GM08714 (cell line): ENCODE data around the gene CCDC82.

Experiments used
- H3K4me3 ChIP-seq: fragments of 200-500 bp; sonication (Bioruptor generic); 2 replicates; pipeline ENCODE4 v1.5.1; 2014; ENCODE audit warnings: mild to moderate bottlenecking, low read length, inconsistent platforms
- ZNF274 ChIP-seq: IDR thresholded peaks from 2 replicates; pipeline ENCODE4 v1.6.1; 2012; ENCODE audit warnings: mild to moderate bottlenecking, low read depth, low read length

CCDC82 gene

GRCh38 chr11:96341211-96342013 is 48.3 kb downstream of the CCDC82 start:
- no peak for TF ChIP-seq ZNF274
- peak overlapping the region; percentile 100 for H3K4me3 ChIP-seq

GRCh38 chr11:96340555-96340885 is 49.2 kb downstream of the CCDC82 start:
- TF ChIP-seq ZNF274, result no peak
- peak overlapping the region; percentile 100 for H3K4me3 ChIP-seq

GRCh38 chr11:96339706-96340554 is 49.8 kb downstream of the CCDC82 start:
- no peak for TF ChIP-seq ZNF274
- peak overlapping the region; percentile 100; the same call in 1 of the 2 replicates for H3K4me3 ChIP-seq

GRCh38 chr11:96338910-96339705 is 50.6 kb downstream of the CCDC82 start:
- TF ChIP-seq ZNF274, result no peak
- peak overlapping the region; percentile 100 for H3K4me3 ChIP-seq

- no peak for TF ChIP-seq ZNF274
These were observed 51.9 kb downstream of the CCDC82 start for GRCh38 chr11:96337541-96338431.

GRCh38 chr11:96335388-96335787 is 54.3 kb downstream of the CCDC82 start:
- TF ChIP-seq ZNF274, result no peak
- no peak overlapping the region for H3K4me3 ChIP-seq

More at GRCh38 chr11:96337541-96338431, 51.9 kb downstream of the CCDC82 start:
- peak overlapping the region; percentile 100 for H3K4me3 ChIP-seq

- TF ChIP-seq ZNF274, result no peak
- H3K4me3 ChIP-seq, result no peak overlapping the region
These were observed 55.5 kb downstream of the CCDC82 start for GRCh38 chr11:96334219-96334618.

GRCh38 chr11:96333191-96333719 is 56.5 kb downstream of the CCDC82 start:
- no peak overlapping the region for H3K4me3 ChIP-seq
- TF ChIP-seq ZNF274, result no peak

GRCh38 chr11:96332126-96332771 is 57.5 kb downstream of the CCDC82 start:
- no peak overlapping the region for H3K4me3 ChIP-seq
- TF ChIP-seq ZNF274, result no peak

GRCh38 chr11:96331699-96332116 is 58.0 kb downstream of the CCDC82 start:
- H3K4me3 ChIP-seq, result no peak overlapping the region
- TF ChIP-seq ZNF274, result no peak

- H3K4me3 ChIP-seq, result no peak overlapping the region
- no peak for TF ChIP-seq ZNF274
These were observed 59.2 kb downstream of the CCDC82 start for GRCh38 chr11:96330511-96330859.

- no peak for TF ChIP-seq ZNF274
- H3K4me3 ChIP-seq, result no peak overlapping the region
These were observed 59.7 kb downstream of the CCDC82 start for GRCh38 chr11:96329855-96330510.
